Tibial nerve (tissue), 4 donors: ENCODE results near the gene SYN1.
"Not testable (repeated sequence)": the region's sequence is repeated elsewhere in the genome, so short reads cannot be mapped to it uniquely, and the experiment has no call there.

Experiments used
- CTCF ChIP-seq, 5 experiments: fragments of 200-600 bp in 3 of 5; fragments of 450-650 bp in 2 of 5; sonication (generic) in 3 of 5; IDR thresholded peaks; one replicate each; pipeline ENCODE4 v1.5.1; 2016 to 2019; ENCODE audit warnings: antibody characterized with exemption in 5 of 5, mild to moderate bottlenecking in 3 of 5, moderate library complexity in 2 of 5
- EP300 ChIP-seq, 2 donors: sonication (generic); formaldehyde crosslinking; IDR thresholded peaks; one replicate each; pipeline ENCODE4 v1.6.1; 2017; ENCODE audit warnings: antibody characterized with exemption in 2 of 2, mild to moderate bottlenecking in 1 of 2
- POLR2A ChIP-seq, 2 donors: fragments of 450-650 bp; IDR thresholded peaks; one replicate each; pipeline ENCODE4 v1.6.1; 2017; ENCODE audit warnings: antibody characterized with exemption in 2 of 2, mild to moderate bottlenecking in 2 of 2, moderate library complexity in 2 of 2

GRCh38 chrX:47603125-47603524, 16.5 kb downstream of the SYN1 start:
- TF ChIP-seq EP300, CTCF, POLR2A (IDR thresholded peaks at IDR 0.05): not testable (repeated sequence)
